SK-N-SH treated with all-trans-retinoic acid at 6 μM for 48 hours (cell line): Measurements from ENCODE around the gene PPT2.

Experiments used
- ATAC-seq: fragments of 200-7000 bp; cut with Tn5 transposase; 3 replicates; pipeline ENCODE4 v1.9.1; 2020; ENCODE audit warnings: mild to moderate bottlenecking, moderate library complexity
- ARNTL ChIP-seq: fragments of 450-650 bp; formaldehyde crosslinking; IDR thresholded peaks from 2 replicates; pipeline ENCODE4 v1.5.0; 2020; ENCODE audit warnings: low read depth, mild to moderate bottlenecking, moderate library complexity, borderline replicate concordance
- BACH2 ChIP-seq: fragments of 250-450 bp; sonication (Bioruptor Pico); IDR thresholded peaks from 2 replicates; pipeline ENCODE4 v1.9.0; 2021; ENCODE audit warnings: mild to moderate bottlenecking, borderline replicate concordance
- CSDC2 ChIP-seq: fragments of 250-450 bp; sonication (Bioruptor Pico); IDR thresholded peaks from 2 replicates; pipeline ENCODE4 v1.5.0; 2020; ENCODE audit warnings: mild to moderate bottlenecking, moderate library complexity
- ESRRG ChIP-seq: fragments of 250-450 bp; sonication (Bioruptor Pico); IDR thresholded peaks from 2 replicates; pipeline ENCODE4 v1.6.1; 2021; ENCODE audit warnings: mild to moderate bottlenecking
- GLIS3 ChIP-seq: fragments of 250-450 bp; sonication (Bioruptor Pico); IDR thresholded peaks from 2 replicates; pipeline ENCODE4 v1.5.0; 2020; ENCODE audit warnings: mild to moderate bottlenecking, moderate library complexity
- ISL1 ChIP-seq: fragments of 250-450 bp; sonication (Bioruptor Pico); IDR thresholded peaks from 2 replicates; pipeline ENCODE4 v2.1.2; 2022; ENCODE audit warnings: mild to moderate bottlenecking, moderate library complexity
- OSR1 ChIP-seq: fragments of 250-450 bp; sonication (Bioruptor Pico); IDR thresholded peaks from 2 replicates; pipeline ENCODE4 v1.8.0; 2022; ENCODE audit warnings: moderate library complexity, mild to moderate bottlenecking, inconsistent platforms
- PATZ1 ChIP-seq: fragments of 250-450 bp; sonication (Bioruptor Pico); IDR thresholded peaks from 2 replicates; pipeline ENCODE4 v1.8.0; 2020; ENCODE audit warnings: mild to moderate bottlenecking, moderate library complexity, borderline replicate concordance
- POU6F1 ChIP-seq: fragments of 250-450 bp; sonication (Bioruptor Pico); IDR thresholded peaks from 2 replicates; pipeline ENCODE4 v1.8.0; 2021; ENCODE audit warnings: low read depth, mild to moderate bottlenecking, moderate library complexity, borderline replicate concordance
- PPARA ChIP-seq: fragments of 250-450 bp; sonication (Bioruptor Pico); IDR thresholded peaks from 2 replicates; pipeline ENCODE4 v1.5.0; 2020; ENCODE audit warnings: mild to moderate bottlenecking, borderline replicate concordance
- RARB ChIP-seq: fragments of 250-450 bp; sonication (Bioruptor Pico); IDR thresholded peaks from 2 replicates; pipeline ENCODE4 v1.8.0; 2021; ENCODE audit warnings: mild to moderate bottlenecking, moderate library complexity
- SNAI2 ChIP-seq: fragments of 250-450 bp; sonication (Bioruptor Pico); IDR thresholded peaks from 2 replicates; pipeline ENCODE4 v1.5.0; 2020; ENCODE audit warnings: mild to moderate bottlenecking, moderate library complexity
- TCF4 ChIP-seq: fragments of 250-450 bp; sonication (Bioruptor Pico); IDR thresholded peaks from 2 replicates; pipeline ENCODE4 v1.8.0; 2021; ENCODE audit warnings: mild to moderate bottlenecking, moderate library complexity, borderline replicate concordance
- ZC3H10 ChIP-seq: fragments of 250-450 bp; sonication (Bioruptor Pico); IDR thresholded peaks from 2 replicates; pipeline ENCODE4 v1.5.1; 2021; ENCODE audit warnings: mild to moderate bottlenecking, moderate library complexity
- ZFP3 ChIP-seq: fragments of 250-450 bp; sonication (Bioruptor Pico); IDR thresholded peaks from 2 replicates; pipeline ENCODE4 v1.5.0; 2020; ENCODE audit warnings: mild to moderate bottlenecking, moderate library complexity
- ZFP30 ChIP-seq: fragments of 450-650 bp; formaldehyde crosslinking; IDR thresholded peaks from 2 replicates; pipeline ENCODE4 v1.5.0; 2022; ENCODE audit warnings: mild to moderate bottlenecking, moderate library complexity
- ZNF565 ChIP-seq: fragments of 450-650 bp; formaldehyde crosslinking; conservative IDR thresholded peaks from 2 replicates; pipeline ENCODE4 v1.5.0; 2020; ENCODE audit warnings: low read depth, mild to moderate bottlenecking, moderate library complexity
- ZNF70 ChIP-seq: fragments of 450-650 bp; formaldehyde crosslinking; IDR thresholded peaks from 2 replicates; pipeline ENCODE4 v1.5.0; 2020; ENCODE audit warnings: mild to moderate bottlenecking, moderate library complexity
- ZNF8 ChIP-seq: fragments of 450-650 bp; formaldehyde crosslinking; IDR thresholded peaks from 2 replicates; pipeline ENCODE4 v1.5.0; 2020; ENCODE audit warnings: mild to moderate bottlenecking, moderate library complexity
- TF ChIP-seq, protein P1 (sequence below): fragments of 250-450 bp; sonication (Bioruptor Pico); IDR thresholded peaks from 2 replicates; pipeline ENCODE4 v1.5.1; 2021; ENCODE audit warnings: mild to moderate bottlenecking, moderate library complexity

The PPT2 gene

GRCh38 chr6:32114796-32115195 lies 39.1 kb upstream of the PPT2 start:
- peak; percentile 35 for ATAC-seq
- TF ChIP-seq OSR1 (CRISPR knock-in tag), result no peak
- TF ChIP-seq PATZ1 (CRISPR knock-in tag), result no peak
- no peak for TF ChIP-seq ZFP3
- no peak for TF ChIP-seq SNAI2 (CRISPR knock-in tag)
- TF ChIP-seq ZNF70 (CRISPR knock-in tag), result no peak
- no peak for TF ChIP-seq POU6F1 (CRISPR knock-in tag)
- no peak for TF ChIP-seq ZNF8 (CRISPR knock-in tag)
- no peak for TF ChIP-seq CSDC2 (CRISPR knock-in tag)
- TF ChIP-seq ARNTL (CRISPR knock-in tag), result no peak
- TF ChIP-seq, protein P1, sequence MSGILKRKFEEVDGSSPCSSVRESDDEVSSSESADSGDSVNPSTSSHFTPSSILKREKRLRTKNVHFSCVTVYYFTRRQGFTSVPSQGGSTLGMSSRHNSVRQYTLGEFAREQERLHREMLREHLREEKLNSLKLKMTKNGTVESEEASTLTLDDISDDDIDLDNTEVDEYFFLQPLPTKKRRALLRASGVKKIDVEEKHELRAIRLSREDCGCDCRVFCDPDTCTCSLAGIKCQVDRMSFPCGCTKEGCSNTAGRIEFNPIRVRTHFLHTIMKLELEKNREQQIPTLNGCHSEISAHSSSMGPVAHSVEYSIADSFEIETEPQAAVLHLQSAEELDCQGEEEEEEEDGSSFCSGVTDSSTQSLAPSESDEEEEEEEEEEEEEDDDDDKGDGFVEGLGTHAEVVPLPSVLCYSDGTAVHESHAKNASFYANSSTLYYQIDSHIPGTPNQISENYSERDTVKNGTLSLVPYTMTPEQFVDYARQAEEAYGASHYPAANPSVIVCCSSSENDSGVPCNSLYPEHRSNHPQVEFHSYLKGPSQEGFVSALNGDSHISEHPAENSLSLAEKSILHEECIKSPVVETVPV (CRISPR knock-in tag), result no peak
- no peak for TF ChIP-seq ZNF565 (CRISPR knock-in tag)
- TF ChIP-seq ESRRG, result no peak
- no peak for TF ChIP-seq PPARA

- ATAC-seq, result no peak
- TF ChIP-seq BACH2 (CRISPR knock-in tag) (no peak), ZC3H10 (no peak), GLIS3 (CRISPR knock-in tag) (no peak), ISL1 (CRISPR knock-in tag) (no peak), ZNF70 (CRISPR knock-in tag) (no peak), TCF4 (CRISPR knock-in tag) (no peak), ZFP30 (CRISPR knock-in tag) (no peak)
- TF ChIP-seq, protein P1 (CRISPR knock-in tag), result no peak
These were observed 38.3 kb upstream of the PPT2 start for GRCh38 chr6:32115623-32116022.

DNA sequence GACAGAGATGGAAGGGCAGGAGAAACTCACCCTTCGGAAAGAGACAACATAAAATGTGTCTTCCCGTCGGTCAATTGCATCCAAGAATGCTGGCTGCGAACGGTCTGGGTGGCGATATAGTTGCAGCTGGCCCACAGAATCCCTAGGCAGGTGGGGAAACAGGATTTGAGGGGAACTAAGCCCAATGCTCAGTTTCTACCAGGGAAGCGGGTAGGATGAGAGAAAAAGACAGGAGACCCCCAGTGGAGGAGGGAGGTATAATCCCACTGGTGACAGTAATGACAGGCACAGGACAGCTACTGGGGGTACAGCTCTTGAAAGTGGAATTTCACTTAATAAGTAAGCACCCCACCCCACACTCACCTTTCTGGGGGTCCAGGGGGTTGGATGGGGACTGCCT lies 37.3 kb upstream of the PPT2 start:
- ATAC-seq, result no peak

More for the DNA sequence above, 37.3 kb upstream of the PPT2 start:
- TF ChIP-seq ZNF8 (CRISPR knock-in tag) (no peak), OSR1 (CRISPR knock-in tag) (no peak), RARB (CRISPR knock-in tag) (no peak), BACH2 (CRISPR knock-in tag) (no peak), PATZ1 (CRISPR knock-in tag) (no peak), ZFP3 (no peak), GLIS3 (CRISPR knock-in tag) (no peak), ZNF70 (CRISPR knock-in tag) (no peak), ISL1 (CRISPR knock-in tag) (no peak), TCF4 (CRISPR knock-in tag) (no peak)
